ENCODE measurements around the gene KPNA3.

- TF ChIP-seq CTCF (IDR thresholded peaks at IDR 0.05; ENCODE audit: insufficient read depth, low read length) = no peak
- TF ChIP-seq POLR2AphosphoS5 (IDR thresholded peaks at IDR 0.05; ENCODE audit: low read depth) = no peak
- TF ChIP-seq GABPA (IDR thresholded peaks at IDR 0.05; ENCODE audit: low read depth) = no peak
- TF ChIP-seq REST (IDR thresholded peaks at IDR 0.05; ENCODE audit: insufficient replicate concordance, low read depth) = no peak
Observed at GRCh38 chr13:49651570-49652354, 140.7 kb downstream of the KPNA3 start.
